ENCODE results near the gene STK16. TPM values are rescaled to one million over a fixed set of nuclear protein-coding genes. Genes with fewer than 3 reads are reported as not detected.

The STK16 gene
- total and polyA plus RNA-seq, 2 experiments from 2014 or later = 15.8 to 28.5 TPM

GRCh38 chr2:219294356-219295351 is 49.4 kb downstream of the STK16 start:
- peaks cover 1% of the 10 kb centered on the region for H3K27me3 ChIP-seq
- H3K27ac ChIP-seq = peak overlapping the region; percentile 46
- TF ChIP-seq CTCF (IDR thresholded peaks at IDR 0.05; ENCODE audit: low read depth, low read length) = peak; percentile 91
- peak overlapping the region; percentile 65 for H3K4me3 ChIP-seq
- no peaks in the 10 kb centered on the region for H3K4me1 ChIP-seq (ENCODE audit: low read depth)
- no peaks in the 10 kb centered on the region for H3K9me3 ChIP-seq (ENCODE audit: low read depth)
- H3K36me3 ChIP-seq = no peaks in the 10 kb centered on the region
- DNase-seq (ENCODE audit: low read depth in 1 of 2, low spot score in 1 of 2) = peak; percentile 85 to 89

GRCh38 chr2:219296142-219296541 is 50.9 kb downstream of the STK16 start:
- no peak for TF ChIP-seq CTCF (IDR thresholded peaks at IDR 0.05; ENCODE audit: low read depth, low read length)
- Histone ChIP-seq H3K36me3 (no peaks in the 10 kb centered on the region), H3K4me1 (ENCODE audit: low read depth) (no peaks in the 10 kb centered on the region), H3K27ac (no peak overlapping the region), H3K9me3 (ENCODE audit: low read depth) (no peaks in the 10 kb centered on the region), H3K4me3 (no peak overlapping the region), H3K27me3 (peaks cover 16% of the 10 kb centered on the region)
- DNase-seq (ENCODE audit: low read depth in 1 of 2, low spot score in 1 of 2) = no peak

- DNase-seq (ENCODE audit: low read depth in 1 of 2, low spot score in 1 of 2) = no peak
- TF ChIP-seq CTCF (IDR thresholded peaks at IDR 0.05; ENCODE audit: low read depth, low read length) = no peak
- Histone ChIP-seq H3K4me1 (ENCODE audit: low read depth) (no peaks in the 10 kb centered on the region), H3K27ac (no peak overlapping the region), H3K36me3 (no peaks in the 10 kb centered on the region), H3K9me3 (ENCODE audit: low read depth) (no peaks in the 10 kb centered on the region), H3K4me3 (no peak overlapping the region), H3K27me3 (peaks cover 23% of the 10 kb centered on the region)
These were observed 51.5 kb downstream of the STK16 start for GRCh38 chr2:219296631-219297391.

- Histone ChIP-seq H3K4me3 (no peak overlapping the region), H3K36me3 (no peaks in the 10 kb centered on the region), H3K4me1 (ENCODE audit: low read depth) (no peaks in the 10 kb centered on the region), H3K27ac (no peak overlapping the region), H3K9me3 (ENCODE audit: low read depth) (no peaks in the 10 kb centered on the region), H3K27me3 (peaks cover 34% of the 10 kb centered on the region)
- no peak for DNase-seq (ENCODE audit: low read depth in 1 of 2, low spot score in 1 of 2)
- TF ChIP-seq CTCF (IDR thresholded peaks at IDR 0.05; ENCODE audit: low read depth, low read length) = no peak
These were observed 52.6 kb downstream of the STK16 start for GRCh38 chr2:219297766-219298456.

- Histone ChIP-seq H3K27me3 (peaks cover 42% of the 10 kb centered on the region), H3K27ac (no peak overlapping the region), H3K36me3 (no peaks in the 10 kb centered on the region), H3K4me3 (no peak overlapping the region), H3K4me1 (ENCODE audit: low read depth) (no peaks in the 10 kb centered on the region), H3K9me3 (ENCODE audit: low read depth) (no peaks in the 10 kb centered on the region)
- DNase-seq (ENCODE audit: low read depth in 1 of 2, low spot score in 1 of 2) = peak; percentile 78 to 86
- TF ChIP-seq CTCF (IDR thresholded peaks at IDR 0.05; ENCODE audit: low read depth, low read length) = peak; percentile 97
These were observed 53.6 kb downstream of the STK16 start for GRCh38 chr2:219298759-219299371.
